Kidney (tissue), 14 donors: Measurements from ENCODE around the gene EMX1. TPM values are rescaled to one million over a fixed set of nuclear protein-coding genes. Genes with fewer than 3 reads are reported as not detected.

Experiments
- DNase-seq, 5 donors: peaks; one replicate each; pipeline ENCODE4 v3.0.0-alpha.2; 2013 to 2020
- FAIRE-seq: peaks from 2 replicates; lab custom pipeline; 2012; peaks lifted over from hg19 to GRCh38; lab: Jason Lieb, UNC
- H3K27ac ChIP-seq, 2 donors: one replicate each; pipeline ENCODE4 v1.7.0; 2013; ENCODE audit warnings: low read depth in 2 of 2, low read length in 2 of 2, inconsistent platforms in 1 of 2
- H3K27me3 ChIP-seq: one replicate; pipeline ENCODE4 v1.7.1; 2013; ENCODE audit warnings: low read length, inconsistent platforms; ENCODE audit not compliant: control insufficient read depth, insufficient read depth
- H3K36me3 ChIP-seq, 3 donors: one replicate each; pipeline versions ENCODE4 v1.7.0 to v1.7.1; 2013; ENCODE audit warnings: low read length in 3 of 3, control low read depth in 1 of 3, inconsistent platforms in 1 of 3; ENCODE audit not compliant: insufficient read depth in 3 of 3, control insufficient read depth in 2 of 3
- H3K4me1 ChIP-seq, 3 donors: one replicate each; pipeline versions ENCODE4 v1.7.0 to v1.7.1; 2013; ENCODE audit warnings: low read length in 3 of 3, inconsistent platforms in 1 of 3, low read depth in 1 of 3; ENCODE audit not compliant: control insufficient read depth in 2 of 3, insufficient read depth in 2 of 3
- H3K4me3 ChIP-seq, 3 donors: one replicate each; pipeline versions ENCODE4 v1.7.0 to v1.8.1; 2013; ENCODE audit warnings: low read length in 3 of 3, control low read depth in 1 of 3, inconsistent platforms in 1 of 3
- H3K9ac ChIP-seq, 3 donors: one replicate each; pipeline versions ENCODE4 v1.7.0 to v1.7.1; 2013; ENCODE audit warnings: low read length in 3 of 3, control low read depth in 1 of 3, inconsistent platforms in 1 of 3
- H3K9me3 ChIP-seq, 3 donors: one replicate each; pipeline versions ENCODE4 v1.7.0 to v1.7.1; 2013; ENCODE audit warnings: low read length in 3 of 3, control low read depth in 1 of 3, inconsistent platforms in 1 of 3; ENCODE audit not compliant: control insufficient read depth in 2 of 3, insufficient read depth in 1 of 3
- CTCF ChIP-seq: IDR thresholded peaks from 3 replicates; pipeline ENCODE4 v1.5.1; 2012; ENCODE audit warnings: mild to moderate bottlenecking, moderate library complexity, borderline replicate concordance; ENCODE audit not compliant: insufficient read depth; ENCODE audit errors: extremely low read depth
- intact Hi-C: fragments of 100-400 bp; cut with DNase I; formaldehyde crosslinking; loops from one replicate; pipeline ENCODE4 v1.11.1; 2022
- polyA plus RNA-seq: library from polyadenylated mRNA; stranded (reverse); fragments of 350-450 nt; fragmentation: Illumina TruSeq; extraction: RNeasy Lipid Tissue Mini Kit (QIAGEN cat#74804); gene quantifications from one replicate; pipeline ENCODE4 v1.2.3, GENCODE V29; 2014; ENCODE audit warnings: low read depth, low replicate concordance; ENCODE audit not compliant: insufficient read depth
- total RNA-seq: library from RNA; stranded (reverse); fragmentation: NEBNext Ultra II Directional; extraction: Animal tissue kit (Norgen Biotek cat#: 25700); gene quantifications from one replicate; pipeline ENCODE4 v1.2.1, GENCODE V29; 2021
- donor health status: control.
- donor health status: control.
- donor health status: control.
- donor health status: control.
- donor health status: control.
- donor health status: DM: yes; HTN: yes; CAD: no.
- donor health status: Normal renal cell carcinoma (clear cell type).

Gene EMX1
- total and polyA plus RNA-seq, 2 donors from 2014 or later = 19.6 to 132 TPM

GRCh38 chr2:72933646-72934151 lies 16.4 kb downstream of the EMX1 start:
- Histone ChIP-seq H3K27me3 (no peaks in the 10 kb centered on the region), H3K36me3 (peaks cover 0 to 3% (median 0%) of the 10 kb centered on the region in 3 donors), H3K9ac (no peak overlapping the region), H3K4me1 (peaks cover 0 to 34% (median 4%) of the 10 kb centered on the region in 3 donors), H3K4me3 (no peak overlapping the region), H3K27ac (no peak overlapping the region), H3K9me3 (no peaks in the 10 kb centered on the region)
- FAIRE-seq = no peak
- no peak for DNase-seq
- intact Hi-C loops = no loop called here
- TF ChIP-seq CTCF = no peak

DNA sequence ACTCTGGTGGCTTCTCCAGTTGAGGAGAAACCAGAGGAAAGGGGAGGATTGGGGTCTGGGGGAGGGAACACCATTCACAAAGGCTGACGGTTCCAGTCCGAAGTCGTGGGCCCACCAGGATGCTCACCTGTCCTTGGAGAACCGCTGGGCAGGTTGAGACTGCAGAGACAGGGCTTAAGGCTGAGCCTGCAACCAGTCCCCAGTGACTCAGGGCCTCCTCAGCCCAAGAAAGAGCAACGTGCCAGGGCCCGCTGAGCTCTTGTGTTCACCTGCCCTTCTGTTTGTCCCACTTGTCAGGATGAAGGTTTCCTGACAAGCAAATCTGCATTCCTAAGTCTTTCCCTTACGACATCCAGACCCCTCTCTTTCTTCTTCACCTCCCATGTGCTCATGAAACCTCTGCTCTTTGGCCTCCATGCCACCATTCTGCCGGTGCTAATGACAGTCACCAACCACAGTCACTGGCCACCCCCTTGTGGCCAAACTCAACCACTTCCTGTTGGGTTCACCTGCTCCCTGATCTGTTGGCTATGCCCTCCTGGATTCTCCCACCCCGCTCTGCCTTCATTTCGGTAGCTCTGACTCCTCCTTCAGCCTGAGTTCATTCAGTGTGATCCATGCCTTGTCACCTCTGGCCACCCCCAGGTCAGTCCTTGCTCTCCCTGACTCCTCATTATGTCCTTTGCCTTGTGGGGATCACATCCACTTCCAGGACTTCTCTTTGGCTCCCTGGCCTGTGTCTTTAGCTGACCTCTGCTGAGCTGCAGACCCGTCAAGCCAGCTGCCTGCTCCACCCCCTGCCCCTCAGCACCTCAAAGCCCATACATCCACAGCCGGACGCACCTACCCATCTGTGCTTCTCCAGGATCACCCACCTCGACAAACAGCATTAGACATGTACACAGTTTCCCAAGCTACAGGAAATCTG lies 17.6 kb downstream of the EMX1 start:
- H3K27me3 ChIP-seq = no peaks in the 10 kb centered on the region
- H3K27ac ChIP-seq = peak overlapping the region in 1 of 2 donors; percentile 23
- H3K4me3 ChIP-seq = no peak overlapping the region
- peaks cover 0 to 3% (median 0%) of the 10 kb centered on the region in 3 donors for H3K36me3 ChIP-seq
- H3K9me3 ChIP-seq = no peaks in the 10 kb centered on the region
- peak in 1 of 5 donors; percentile 33 for DNase-seq
- no peak for FAIRE-seq
- no peak overlapping the region for H3K9ac ChIP-seq
- H3K4me1 ChIP-seq = peaks cover 0 to 34% (median 4%) of the 10 kb centered on the region in 3 donors
- intact Hi-C loops = no loop called here
- peak; percentile 31 for TF ChIP-seq CTCF

DNA sequence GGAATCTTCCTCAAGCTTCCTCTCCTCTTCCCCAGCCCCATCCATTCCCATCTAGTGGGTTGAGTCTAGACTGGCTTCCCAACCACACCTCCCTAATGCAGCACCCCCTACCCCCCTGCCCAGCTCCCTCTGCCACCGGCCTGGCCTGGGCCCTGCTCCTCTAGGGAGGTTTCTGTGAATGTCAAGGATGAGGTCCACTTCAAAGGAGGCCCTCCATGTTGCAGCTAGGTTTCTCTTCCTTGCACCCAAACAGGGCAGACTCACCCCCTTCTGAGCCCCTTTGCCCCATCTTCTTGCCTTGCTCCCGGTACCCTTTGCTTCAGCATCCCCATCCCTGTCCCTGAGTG lies 18.3 kb downstream of the EMX1 start:
- Histone ChIP-seq H3K4me1 (peaks cover 0 to 33% (median 4%) of the 10 kb centered on the region in 3 donors), H3K9ac (no peak overlapping the region), H3K4me3 (no peak overlapping the region), H3K36me3 (peaks cover 0 to 3% (median 0%) of the 10 kb centered on the region in 3 donors), H3K27ac (no peak overlapping the region), H3K27me3 (no peaks in the 10 kb centered on the region), H3K9me3 (no peaks in the 10 kb centered on the region)
- intact Hi-C loops = no loop called here
- TF ChIP-seq CTCF = no peak
- peak in 1 of 5 donors; percentile 29 for DNase-seq
- no peak for FAIRE-seq
